SK-N-DZ (cell line): ENCODE data around the gene TTC7B.
A peak's percentile ranks its signal among the peaks of the same experiment; 100 is the strongest.

Experiments
- DNase-seq: peaks from one replicate; pipeline ENCODE4 v3.0.0-alpha.2; 2015; ENCODE audit warnings: low spot score

TTC7B gene

GRCh38 chr14:90777358-90777757 lies 38.9 kb downstream of the TTC7B start:
- no peak for DNase-seq

- DNase-seq, result no peak
Measured at GRCh38 chr14:90775441-90775840, 40.8 kb downstream of the TTC7B start.

- DNase-seq, result no peak
Measured at GRCh38 chr14:90774316-90774715, 41.9 kb downstream of the TTC7B start.

- DNase-seq, result no peak
Measured at GRCh38 chr14:90773705-90774104, 42.5 kb downstream of the TTC7B start.

- peak; percentile 57 for DNase-seq
Measured at GRCh38 chr14:90773196-90773486, 43.1 kb downstream of the TTC7B start.

- no peak for DNase-seq
Measured at GRCh38 chr14:90767899-90768298, 48.3 kb downstream of the TTC7B start.

- DNase-seq, result peak; percentile 15
Measured at GRCh38 chr14:90760591-90761316, 55.5 kb downstream of the TTC7B start.

- DNase-seq, result no peak
Measured at GRCh38 chr14:90760078-90760444, 56.2 kb downstream of the TTC7B start.

GRCh38 chr14:90759370-90760077 lies 56.7 kb downstream of the TTC7B start:
- peak; percentile 36 for DNase-seq

- DNase-seq, result no peak
Measured at GRCh38 chr14:90758959-90759358, 57.3 kb downstream of the TTC7B start.

GRCh38 chr14:90758028-90758889 lies 58.0 kb downstream of the TTC7B start:
- DNase-seq, result peak; percentile 72

- DNase-seq, result no peak
Measured at GRCh38 chr14:90757452-90757851, 58.8 kb downstream of the TTC7B start.

- DNase-seq, result no peak
Measured at GRCh38 chr14:90756755-90757345, 59.4 kb downstream of the TTC7B start.

- no peak for DNase-seq
Measured at GRCh38 chr14:90755661-90756304, 60.4 kb downstream of the TTC7B start.

- DNase-seq, result no peak
Measured at GRCh38 chr14:90753456-90754005, 62.7 kb downstream of the TTC7B start.

- no peak for DNase-seq
Measured at GRCh38 chr14:90750701-90751100, 65.5 kb downstream of the TTC7B start.

- DNase-seq, result no peak
Measured at GRCh38 chr14:90750191-90750590, 66.0 kb downstream of the TTC7B start.

- no peak for DNase-seq
Measured at GRCh38 chr14:90747909-90748308, 68.3 kb downstream of the TTC7B start.

GRCh38 chr14:90743826-90744225 lies 72.4 kb downstream of the TTC7B start:
- DNase-seq, result no peak

GRCh38 chr14:90743425-90743824 lies 72.8 kb downstream of the TTC7B start:
- DNase-seq, result no peak

- DNase-seq, result no peak
Measured at GRCh38 chr14:90742729-90743128, 73.5 kb downstream of the TTC7B start.
